Activated T-cell treated with anti-CD3 and anti-CD28 coated beads, Interleukin-2, amount 50 U/mL, for 1 hour (primary cell): ENCODE measurements around the gene NPEPL1.
A peak's percentile ranks its signal among the peaks of the same experiment; 100 is the strongest.
"Not testable (repeated sequence)": the region's sequence is repeated elsewhere in the genome, so short reads cannot be mapped to it uniquely, and the experiment has no call there.

Experiments
- DNase-seq: peaks from one replicate; pipeline ENCODE4 v3.0.0-alpha.2; 2020

NPEPL1 gene

GRCh38 chr20:58692579-58693225 is at the start of gene NPEPL1:
Gene NPEPL1 (plus strand): TSS chr20:58692800. CDS start chr20:58692901, 101 bp downstream.
- DNase-seq, result peak; percentile 73

- DNase-seq, result not testable (repeated sequence)
These were observed 49.7 kb upstream of the NPEPL1 start for GRCh38 chr20:58642896-58643295.

- no peak for DNase-seq
These were observed 47.1 kb upstream of the NPEPL1 start for GRCh38 chr20:58645412-58645968.

- no peak for DNase-seq
These were observed 46.3 kb upstream of the NPEPL1 start for GRCh38 chr20:58646257-58646656.

GRCh38 chr20:58646703-58647102 is 45.9 kb upstream of the NPEPL1 start:
- no peak for DNase-seq

GRCh38 chr20:58647162-58647795 is 45.3 kb upstream of the NPEPL1 start:
- DNase-seq, result no peak

GRCh38 chr20:58647796-58648501 is 44.7 kb upstream of the NPEPL1 start:
- DNase-seq, result no peak

GRCh38 chr20:58648502-58648825 is 44.1 kb upstream of the NPEPL1 start:
- DNase-seq, result not testable (repeated sequence)

GRCh38 chr20:58649288-58650180 is 43.1 kb upstream of the NPEPL1 start:
- peak; percentile 52 for DNase-seq

GRCh38 chr20:58650181-58650775 is 42.3 kb upstream of the NPEPL1 start:
- peak; percentile 68 for DNase-seq

GRCh38 chr20:58650776-58651558 is 41.6 kb upstream of the NPEPL1 start, which contains the start of gene STX16:
Gene STX16 (plus strand): TSS chr20:58651283. CDS start chr20:58652007, 724 bp downstream.
- DNase-seq, result peak; percentile 92

- DNase-seq, result no peak
These were observed 41.0 kb upstream of the NPEPL1 start for GRCh38 chr20:58651559-58651945.

- peak; percentile 72 for DNase-seq
These were observed 40.5 kb upstream of the NPEPL1 start for GRCh38 chr20:58651946-58652605.

GRCh38 chr20:58652606-58653294 is 39.9 kb upstream of the NPEPL1 start:
- no peak for DNase-seq

GRCh38 chr20:58654337-58654736 is 38.3 kb upstream of the NPEPL1 start:
- DNase-seq, result no peak

- no peak for DNase-seq
These were observed 37.1 kb upstream of the NPEPL1 start for GRCh38 chr20:58655328-58656107.

GRCh38 chr20:58656831-58657230 is 35.8 kb upstream of the NPEPL1 start:
- no peak for DNase-seq

- DNase-seq, result no peak
These were observed 35.3 kb upstream of the NPEPL1 start for GRCh38 chr20:58657262-58657661.

GRCh38 chr20:58657986-58658385 is 34.6 kb upstream of the NPEPL1 start:
- DNase-seq, result no peak
